ENCODE measurements around the gene MARK2.

Gene MARK2

DNA sequence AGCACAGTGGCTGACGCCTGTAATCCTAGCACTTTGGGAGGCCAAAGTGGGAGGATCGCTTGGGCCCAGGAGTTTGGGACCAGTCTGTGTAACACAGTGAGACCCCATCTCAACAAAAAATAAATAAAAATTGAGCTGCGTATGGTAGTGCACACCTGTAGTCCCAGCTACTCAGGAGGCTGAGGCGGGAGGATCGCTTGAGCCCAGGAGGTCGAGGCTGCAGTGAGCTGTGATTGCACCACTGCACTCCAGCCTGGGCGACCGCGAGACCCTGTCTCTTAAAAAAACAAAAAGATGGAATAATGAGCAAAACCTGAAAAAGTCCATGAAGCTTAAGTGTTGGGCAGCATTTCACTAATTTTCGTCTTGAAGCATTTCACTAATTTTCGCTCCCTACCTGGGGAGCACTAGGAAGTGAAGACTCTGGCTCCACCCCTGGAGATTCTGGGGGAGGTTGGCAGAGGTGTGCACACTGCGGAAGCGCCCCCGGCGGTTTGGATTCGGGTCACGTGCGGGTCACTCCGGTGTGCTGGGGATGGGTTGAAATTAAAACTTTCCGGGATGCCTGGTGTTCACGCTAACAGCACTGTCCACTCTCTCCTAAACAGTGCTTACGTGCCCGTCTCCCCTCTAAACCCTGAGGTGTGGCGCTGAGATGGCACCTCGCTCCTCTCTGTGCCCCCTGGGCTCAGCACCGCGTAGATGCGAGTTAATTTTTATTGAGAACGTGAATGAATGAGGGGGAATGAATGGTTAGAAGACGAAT, 99.0 kb downstream of the MARK2 start:
- no peak for FAIRE-seq

DNA sequence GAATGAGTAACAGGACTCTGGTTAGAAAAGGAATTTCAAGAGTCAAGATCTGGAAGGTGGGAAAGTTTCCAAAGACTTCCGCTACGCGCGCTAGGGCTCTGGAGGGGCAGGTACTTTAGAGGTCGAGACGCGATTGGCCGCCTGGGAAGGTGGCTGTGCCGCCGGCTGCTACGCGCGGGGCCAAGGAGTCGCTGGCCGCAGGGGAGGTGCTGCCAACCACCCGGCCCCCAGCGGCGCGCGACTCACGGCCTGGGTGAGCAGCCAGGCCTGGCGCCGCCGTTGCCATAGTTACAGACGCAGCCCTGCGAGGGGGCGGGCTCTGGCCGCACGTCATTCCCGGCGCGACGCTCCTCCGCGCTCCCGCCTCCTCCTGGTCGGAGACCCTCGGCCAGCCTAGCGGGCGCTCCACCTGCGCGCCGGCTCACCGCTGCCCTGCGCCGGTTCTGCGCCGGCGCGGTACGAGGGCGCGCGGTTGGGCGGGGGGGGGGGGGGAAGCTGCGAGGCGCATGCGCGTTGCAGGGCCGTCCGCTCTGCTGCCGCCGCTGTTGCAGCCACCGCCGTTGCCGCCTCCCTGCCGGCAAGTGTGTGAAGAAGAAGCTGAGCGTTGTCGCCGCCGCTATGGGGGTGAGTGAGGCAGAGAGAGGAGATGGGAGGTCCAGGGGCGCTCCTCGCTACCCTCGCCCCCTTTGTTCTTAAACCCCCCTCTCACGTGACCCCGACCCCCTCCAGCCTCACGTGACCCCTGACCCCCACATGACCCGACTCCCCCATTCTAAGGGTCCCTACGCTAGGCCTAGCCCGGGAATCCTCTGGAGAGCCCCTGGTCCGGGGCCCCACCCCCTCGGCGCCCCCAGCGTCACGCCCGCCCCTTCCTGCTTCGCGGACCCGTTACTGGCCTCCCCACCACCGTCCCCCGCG, 99.8 kb downstream of the MARK2 start, which contains the start of gene NAA40:
NAA40 (plus strand) TSS at position 524 of the 918 bp plus-strand sequence; CDS start at position 619, 95 bp downstream.
- FAIRE-seq: no peak

DNA sequence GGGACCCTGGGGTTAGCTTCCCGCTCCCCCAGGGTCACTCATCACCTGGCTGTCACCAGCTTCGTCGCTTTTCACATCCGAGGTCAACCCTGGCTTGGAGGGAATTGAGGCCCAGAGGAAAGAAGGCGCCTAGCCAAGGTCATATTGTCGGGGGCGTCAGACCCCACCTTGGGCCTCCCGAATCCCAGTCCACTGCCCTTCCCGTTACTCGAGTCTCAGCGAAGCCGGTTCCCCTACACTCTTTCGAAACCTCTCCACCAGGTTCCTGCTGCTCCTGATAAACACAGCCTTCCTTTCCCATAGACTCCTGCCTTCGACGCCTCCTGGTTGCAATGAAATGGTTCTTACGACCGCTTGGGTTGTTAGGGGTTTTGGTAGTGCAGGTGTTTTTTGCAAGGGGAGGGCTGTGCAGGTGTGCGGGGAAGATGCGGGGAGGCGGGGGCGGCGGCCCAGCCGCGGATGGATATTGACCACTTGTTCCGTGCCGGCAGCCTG, 100.5 kb downstream of the MARK2 start:
- FAIRE-seq: no peak

DNA sequence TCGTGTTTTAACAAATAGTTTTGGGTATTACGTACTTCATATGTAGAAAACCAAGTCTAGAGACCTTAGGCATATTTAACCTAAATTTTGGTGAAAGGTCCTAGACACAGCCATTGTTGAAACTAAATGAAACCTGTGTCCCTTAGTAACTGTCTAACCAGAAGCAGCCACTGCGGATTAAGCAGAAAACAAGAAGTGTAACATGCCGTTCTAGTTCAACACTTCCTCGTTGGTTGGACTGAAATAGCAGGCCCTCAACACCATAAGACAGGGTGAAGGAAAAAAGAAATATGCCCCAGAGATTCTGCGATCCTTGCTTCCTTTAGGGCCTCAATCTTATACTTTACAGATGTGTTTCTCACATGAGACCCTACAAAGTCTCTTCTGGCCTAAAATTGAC, 101.9 kb downstream of the MARK2 start:
- FAIRE-seq: no peak

DNA sequence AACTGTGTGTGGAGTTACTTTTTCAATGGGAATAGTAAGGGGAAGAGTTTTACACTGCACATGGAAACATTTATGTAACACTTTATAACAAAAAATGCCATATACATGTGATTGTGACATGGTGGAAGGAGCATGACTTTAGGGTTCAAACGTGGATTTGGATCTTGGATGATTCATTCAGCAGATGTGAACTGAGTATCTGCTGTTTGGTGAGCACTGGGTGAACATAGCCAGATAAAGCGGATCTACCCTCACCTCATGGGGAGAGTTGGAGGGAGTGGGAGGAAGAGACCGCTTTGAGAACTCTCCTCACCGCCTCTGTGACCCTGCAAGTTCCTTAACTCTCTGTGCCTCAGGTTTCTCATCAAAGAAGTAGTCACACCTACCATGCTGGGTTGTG, 103.0 kb downstream of the MARK2 start:
- no peak for FAIRE-seq

DNA sequence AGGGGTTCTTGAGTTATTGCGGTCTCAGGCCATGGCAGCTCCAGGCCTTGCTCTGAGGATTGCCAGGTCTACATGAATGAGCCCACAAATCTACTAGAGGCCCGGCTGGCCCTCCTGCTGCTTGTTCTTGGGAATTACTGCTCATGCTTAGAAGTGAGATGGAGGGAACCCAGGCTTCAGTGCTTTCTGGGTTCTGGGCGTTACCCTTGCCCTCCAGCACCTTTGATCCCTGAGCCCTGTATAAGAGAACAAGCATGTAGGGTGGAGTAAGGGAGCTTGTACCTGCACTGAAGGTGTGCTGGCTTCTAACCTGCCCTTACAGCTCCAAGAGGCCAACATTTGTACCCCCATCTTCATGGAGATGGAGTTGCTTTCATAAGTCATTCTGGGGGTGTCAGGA, 103.9 kb downstream of the MARK2 start:
- no peak for FAIRE-seq

DNA sequence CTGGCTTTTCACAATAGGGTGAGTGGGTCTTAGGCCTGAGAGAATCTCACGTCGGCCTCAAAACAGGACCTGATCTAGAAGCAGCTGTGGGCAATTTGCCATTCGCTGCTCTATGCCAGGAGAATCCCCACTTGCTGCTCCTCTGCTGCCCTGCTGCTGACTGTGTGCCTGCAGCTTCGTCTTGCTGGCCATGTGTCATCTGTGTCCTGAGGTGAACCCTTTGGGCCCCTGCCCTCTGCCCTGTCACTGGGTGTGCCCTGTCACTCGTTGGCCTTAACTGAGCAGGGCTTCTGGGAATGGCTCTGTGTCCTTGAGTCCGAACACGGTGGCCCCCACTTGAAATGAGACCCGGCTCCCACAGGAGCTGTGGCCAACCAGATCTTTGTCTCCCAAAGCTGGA, 106.1 kb downstream of the MARK2 start:
- FAIRE-seq: no peak

DNA sequence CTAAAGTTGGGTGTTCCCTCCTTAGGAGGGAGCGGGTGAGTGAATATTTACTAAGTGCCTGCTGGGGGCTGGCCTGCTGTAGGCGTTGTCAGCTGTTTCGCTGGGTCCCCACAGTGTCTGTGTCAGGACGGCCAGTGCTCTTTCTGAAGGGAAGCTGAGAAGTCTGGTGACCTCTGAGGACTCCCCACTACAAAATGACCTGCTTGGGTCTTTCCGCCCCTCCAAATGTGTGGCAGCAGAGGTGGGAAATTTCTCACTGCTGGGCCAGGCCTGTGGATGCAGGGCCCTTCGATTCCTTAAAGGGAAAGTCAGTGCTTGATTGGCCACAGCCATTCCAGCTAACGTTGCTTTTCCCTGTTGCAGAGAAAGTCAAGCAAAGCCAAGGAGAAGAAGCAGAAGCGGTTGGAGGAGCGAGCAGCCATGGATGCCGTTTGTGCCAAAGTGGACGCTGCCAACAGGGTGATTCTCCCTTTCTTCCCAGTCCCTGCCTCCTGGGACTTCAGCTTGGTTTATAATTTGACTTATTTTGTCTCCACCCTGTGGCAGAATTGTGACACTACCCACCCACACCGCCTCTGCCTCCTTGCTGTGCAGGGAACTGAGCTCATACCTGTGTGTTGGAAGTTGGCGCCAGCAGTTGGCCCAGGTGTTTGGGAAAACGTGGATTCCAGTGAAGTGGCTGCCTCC, 106.7 kb downstream of the MARK2 start:
- no peak for FAIRE-seq

DNA sequence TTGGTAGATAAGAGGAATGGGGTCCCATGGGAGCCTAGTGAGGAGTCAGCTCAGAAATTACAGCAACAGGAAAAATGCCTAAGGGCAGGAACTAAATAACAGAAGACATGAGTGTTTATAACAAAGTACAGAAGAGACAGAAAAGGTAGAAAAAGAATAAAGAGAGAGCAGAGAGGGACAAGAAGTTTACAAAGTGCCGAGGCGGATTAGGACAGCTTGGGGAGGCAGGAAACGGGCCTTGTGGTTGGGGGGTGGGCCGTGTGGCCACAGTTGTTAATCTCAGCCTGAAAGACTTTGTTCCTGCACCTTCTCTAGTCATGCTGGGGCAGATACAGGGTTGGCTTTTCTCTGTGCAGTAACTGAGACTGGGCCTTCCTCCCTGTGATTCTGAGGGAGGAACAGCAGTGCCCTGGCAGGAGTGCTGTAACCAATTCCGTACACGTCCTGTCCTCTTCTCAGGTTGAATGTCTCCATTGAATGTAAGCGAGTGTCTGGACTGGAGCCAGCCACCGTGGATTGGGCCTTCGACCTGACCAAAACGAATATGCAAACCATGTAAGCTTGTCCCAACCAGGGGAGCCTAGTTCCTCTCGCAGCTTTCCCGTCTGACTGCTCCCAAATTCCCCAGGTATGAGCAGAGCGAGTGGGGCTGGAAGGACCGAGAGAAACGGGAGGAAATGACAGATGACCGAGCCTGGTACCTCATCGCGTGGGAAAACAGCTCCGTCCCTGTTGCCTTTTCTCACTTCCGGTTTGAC, 113.0 kb downstream of the MARK2 start:
- FAIRE-seq: no peak

DNA sequence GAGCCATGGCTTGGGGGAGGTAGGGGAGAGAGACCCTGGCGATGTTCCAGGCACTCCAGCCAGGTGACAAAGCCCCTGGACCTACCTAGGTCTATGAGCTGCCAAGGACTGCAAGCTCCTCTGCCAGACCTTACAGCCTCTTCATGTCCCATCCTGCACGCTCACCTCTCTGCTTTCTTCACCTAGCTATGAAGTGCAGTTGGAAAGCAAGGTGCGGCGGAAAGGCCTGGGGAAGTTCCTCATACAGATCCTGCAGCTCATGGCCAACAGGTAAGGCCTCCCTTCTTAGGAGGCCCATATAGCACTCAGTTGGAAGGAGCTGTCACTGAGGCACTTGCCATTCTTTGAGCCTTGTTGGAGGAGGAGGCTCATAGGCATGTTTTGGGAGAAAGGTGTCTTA, 113.7 kb downstream of the MARK2 start:
- FAIRE-seq: no peak

DNA sequence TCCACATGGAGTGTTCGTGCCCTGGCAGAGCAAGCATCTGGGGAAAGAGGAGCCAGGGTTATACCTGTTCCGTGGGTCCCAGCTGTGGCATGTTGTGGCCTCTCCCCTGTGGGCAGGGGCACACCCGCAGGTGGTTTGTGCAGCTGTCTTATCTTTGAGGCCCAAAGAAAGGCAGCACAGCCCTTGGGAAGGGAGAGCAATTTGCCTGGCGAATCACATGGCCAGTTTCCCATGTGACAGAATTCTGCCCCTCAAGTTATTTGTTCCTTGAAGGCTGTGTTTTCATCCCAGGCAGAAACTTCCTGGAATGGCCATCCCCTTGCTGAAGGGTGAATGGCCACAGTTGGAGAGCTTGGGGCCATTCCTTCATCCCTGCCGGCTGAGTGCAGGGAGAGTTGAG, 119.1 kb downstream of the MARK2 start:
- FAIRE-seq: no peak
